Measurements from ENCODE around the gene PPP2R2C. TPM values are rescaled to one million over a fixed set of nuclear protein-coding genes. Genes with fewer than 3 reads are reported as not detected.

PPP2R2C gene
- total and polyA plus RNA-seq, 2 experiments from 2014 or later, result 1.3 to 9.2 TPM

DNA sequence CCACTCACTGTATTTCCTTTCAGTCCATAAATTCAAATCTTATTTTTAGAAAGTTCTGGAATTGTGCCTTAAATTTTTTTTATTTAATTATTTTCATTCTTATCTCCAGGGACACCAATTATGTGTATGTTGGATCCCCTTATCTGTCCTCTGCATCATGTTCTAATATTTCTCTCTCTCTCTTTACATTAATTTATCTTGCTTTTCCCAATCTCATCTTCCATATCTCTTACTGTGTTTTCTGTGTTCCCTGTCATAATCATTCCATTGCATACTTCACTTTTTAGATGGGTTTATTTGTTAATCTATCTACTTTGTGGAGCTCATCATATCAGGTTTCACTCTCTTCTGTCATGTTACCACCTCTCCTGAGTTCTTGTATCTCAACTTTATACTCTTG is 37.4 kb downstream of the PPP2R2C start:
- no peak overlapping the region for H3K4me2 ChIP-seq
- H3K4me1 Mint-ChIP-seq, result no peaks in the 10 kb centered on the region
- H3K4me3 Mint-ChIP-seq, result no peak overlapping the region
- H3K36me3 Mint-ChIP-seq (ENCODE audit: low read depth), result no peaks in the 10 kb centered on the region
- H3K36me3 ChIP-seq (ENCODE audit: insufficient read depth), result no peaks in the 10 kb centered on the region
- H3K9me3 Mint-ChIP-seq, result peaks cover 27% of the 10 kb centered on the region
- H2AFZ ChIP-seq, result no peak overlapping the region
- no peak for ATAC-seq
- H3K4me1 ChIP-seq (ENCODE audit: insufficient read depth), result no peaks in the 10 kb centered on the region
- no peak overlapping the region for H3K27ac ChIP-seq (ENCODE audit: low read depth)
- no peaks in the 10 kb centered on the region for H3K27me3 Mint-ChIP-seq (ENCODE audit: insufficient read depth, low read depth, poor library complexity)
- no peak for DNase-seq (ENCODE audit: low spot score)
- no peak overlapping the region for H3K4me3 ChIP-seq
- no peaks in the 10 kb centered on the region for H3F3A ChIP-seq (replicated peaks; ENCODE audit: low read depth)
- H3K79me2 ChIP-seq (replicated peaks; ENCODE audit: insufficient read depth), result no peaks in the 10 kb centered on the region
- H3K27ac Mint-ChIP-seq, result no peak overlapping the region
- H3K9me2 ChIP-seq (ENCODE audit: insufficient read depth), result no peaks in the 10 kb centered on the region
- no peaks in the 10 kb centered on the region for H3K27me3 ChIP-seq (ENCODE audit: insufficient read depth)
- TF ChIP-seq NANOG (IDR thresholded peaks at IDR 0.05; ENCODE audit: borderline replicate concordance) (no peak), CREB1 (CRISPR knock-in tag; IDR thresholded peaks at IDR 0.05; ENCODE audit: low read depth) (no peak)
- TF ChIP-seq, protein P1, sequence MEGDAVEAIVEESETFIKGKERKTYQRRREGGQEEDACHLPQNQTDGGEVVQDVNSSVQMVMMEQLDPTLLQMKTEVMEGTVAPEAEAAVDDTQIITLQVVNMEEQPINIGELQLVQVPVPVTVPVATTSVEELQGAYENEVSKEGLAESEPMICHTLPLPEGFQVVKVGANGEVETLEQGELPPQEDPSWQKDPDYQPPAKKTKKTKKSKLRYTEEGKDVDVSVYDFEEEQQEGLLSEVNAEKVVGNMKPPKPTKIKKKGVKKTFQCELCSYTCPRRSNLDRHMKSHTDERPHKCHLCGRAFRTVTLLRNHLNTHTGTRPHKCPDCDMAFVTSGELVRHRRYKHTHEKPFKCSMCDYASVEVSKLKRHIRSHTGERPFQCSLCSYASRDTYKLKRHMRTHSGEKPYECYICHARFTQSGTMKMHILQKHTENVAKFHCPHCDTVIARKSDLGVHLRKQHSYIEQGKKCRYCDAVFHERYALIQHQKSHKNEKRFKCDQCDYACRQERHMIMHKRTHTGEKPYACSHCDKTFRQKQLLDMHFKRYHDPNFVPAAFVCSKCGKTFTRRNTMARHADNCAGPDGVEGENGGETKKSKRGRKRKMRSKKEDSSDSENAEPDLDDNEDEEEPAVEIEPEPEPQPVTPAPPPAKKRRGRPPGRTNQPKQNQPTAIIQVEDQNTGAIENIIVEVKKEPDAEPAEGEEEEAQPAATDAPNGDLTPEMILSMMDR (conservative IDR thresholded peaks at IDR 0.05; ENCODE audit: low read depth in 2 of 2), result no peak
- H4K20me1 ChIP-seq (replicated peaks; ENCODE audit: insufficient read depth), result no peaks in the 10 kb centered on the region

DNA sequence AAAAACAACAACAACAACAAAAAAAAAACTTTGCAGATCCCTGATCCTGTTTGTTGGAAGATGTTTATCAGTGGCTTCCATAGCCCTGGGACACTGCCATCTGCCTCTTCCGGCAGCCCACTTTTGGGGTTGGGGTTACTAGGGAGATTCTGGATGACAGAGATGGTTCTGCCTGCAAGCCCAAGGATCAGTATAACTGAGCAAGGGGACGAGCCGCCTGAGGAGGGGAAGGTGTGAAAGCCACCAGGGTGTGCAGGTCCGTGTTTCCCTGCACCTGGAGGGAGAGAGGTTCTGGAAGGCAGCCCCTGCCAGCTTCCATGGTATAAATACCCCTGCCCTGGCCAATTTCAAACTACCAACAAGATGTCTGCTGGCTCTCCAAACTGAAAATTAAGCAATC is 41.5 kb downstream of the PPP2R2C start:
- no peaks in the 10 kb centered on the region for H3K9me2 ChIP-seq (ENCODE audit: insufficient read depth)
- H3K4me1 ChIP-seq (ENCODE audit: insufficient read depth), result no peaks in the 10 kb centered on the region
- H3K4me3 Mint-ChIP-seq, result no peak overlapping the region
- no peaks in the 10 kb centered on the region for H3K79me2 ChIP-seq (replicated peaks; ENCODE audit: insufficient read depth)
- H3K4me3 ChIP-seq, result no peak overlapping the region
- DNase-seq (ENCODE audit: low spot score) (no peak), ATAC-seq (no peak)
- H3K36me3 ChIP-seq (ENCODE audit: insufficient read depth), result no peaks in the 10 kb centered on the region
- no peak overlapping the region for H3K27ac Mint-ChIP-seq
- no peaks in the 10 kb centered on the region for H3K36me3 Mint-ChIP-seq (ENCODE audit: low read depth)
- no peak overlapping the region for H3K4me2 ChIP-seq
- H3K27ac ChIP-seq (ENCODE audit: low read depth), result no peak overlapping the region
- no peaks in the 10 kb centered on the region for H3K27me3 ChIP-seq (ENCODE audit: insufficient read depth)
- peaks cover 27% of the 10 kb centered on the region for H3K9me3 Mint-ChIP-seq
- H3K4me1 Mint-ChIP-seq, result no peaks in the 10 kb centered on the region
- no peaks in the 10 kb centered on the region for H4K20me1 ChIP-seq (replicated peaks; ENCODE audit: insufficient read depth)
- no peaks in the 10 kb centered on the region for H3F3A ChIP-seq (replicated peaks; ENCODE audit: low read depth)
- no peak overlapping the region for H2AFZ ChIP-seq
- H3K27me3 Mint-ChIP-seq (ENCODE audit: insufficient read depth, low read depth, poor library complexity), result peaks cover 2% of the 10 kb centered on the region
- TF ChIP-seq CREB1 (CRISPR knock-in tag; IDR thresholded peaks at IDR 0.05; ENCODE audit: low read depth) (no peak), POLR2AphosphoS5 (IDR thresholded peaks at IDR 0.05; ENCODE audit: low read depth) (no peak), EZH2 (IDR thresholded peaks at IDR 0.05; ENCODE audit: low read depth, unreplicated experiment) (no peak), ZNF114 (CRISPR knock-in tag; IDR thresholded peaks at IDR 0.05) (no peak), NANOG (IDR thresholded peaks at IDR 0.05; ENCODE audit: borderline replicate concordance) (no peak), JUNB (IDR thresholded peaks at IDR 0.05; ENCODE audit: unreplicated experiment) (no peak), ZNF331 (CRISPR knock-in tag; IDR thresholded peaks at IDR 0.05; ENCODE audit: low read depth) (no peak), EZH2phosphoT487 (IDR thresholded peaks at IDR 0.05; ENCODE audit: unreplicated experiment) (no peak), STAT1 (IDR thresholded peaks at IDR 0.05; ENCODE audit: unreplicated experiment) (no peak)
- TF ChIP-seq, protein P2, sequence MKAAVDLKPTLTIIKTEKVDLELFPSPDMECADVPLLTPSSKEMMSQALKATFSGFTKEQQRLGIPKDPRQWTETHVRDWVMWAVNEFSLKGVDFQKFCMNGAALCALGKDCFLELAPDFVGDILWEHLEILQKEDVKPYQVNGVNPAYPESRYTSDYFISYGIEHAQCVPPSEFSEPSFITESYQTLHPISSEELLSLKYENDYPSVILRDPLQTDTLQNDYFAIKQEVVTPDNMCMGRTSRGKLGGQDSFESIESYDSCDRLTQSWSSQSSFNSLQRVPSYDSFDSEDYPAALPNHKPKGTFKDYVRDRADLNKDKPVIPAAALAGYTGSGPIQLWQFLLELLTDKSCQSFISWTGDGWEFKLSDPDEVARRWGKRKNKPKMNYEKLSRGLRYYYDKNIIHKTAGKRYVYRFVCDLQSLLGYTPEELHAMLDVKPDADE (IDR thresholded peaks at IDR 0.05), result no peak
- TF ChIP-seq, protein P3, sequence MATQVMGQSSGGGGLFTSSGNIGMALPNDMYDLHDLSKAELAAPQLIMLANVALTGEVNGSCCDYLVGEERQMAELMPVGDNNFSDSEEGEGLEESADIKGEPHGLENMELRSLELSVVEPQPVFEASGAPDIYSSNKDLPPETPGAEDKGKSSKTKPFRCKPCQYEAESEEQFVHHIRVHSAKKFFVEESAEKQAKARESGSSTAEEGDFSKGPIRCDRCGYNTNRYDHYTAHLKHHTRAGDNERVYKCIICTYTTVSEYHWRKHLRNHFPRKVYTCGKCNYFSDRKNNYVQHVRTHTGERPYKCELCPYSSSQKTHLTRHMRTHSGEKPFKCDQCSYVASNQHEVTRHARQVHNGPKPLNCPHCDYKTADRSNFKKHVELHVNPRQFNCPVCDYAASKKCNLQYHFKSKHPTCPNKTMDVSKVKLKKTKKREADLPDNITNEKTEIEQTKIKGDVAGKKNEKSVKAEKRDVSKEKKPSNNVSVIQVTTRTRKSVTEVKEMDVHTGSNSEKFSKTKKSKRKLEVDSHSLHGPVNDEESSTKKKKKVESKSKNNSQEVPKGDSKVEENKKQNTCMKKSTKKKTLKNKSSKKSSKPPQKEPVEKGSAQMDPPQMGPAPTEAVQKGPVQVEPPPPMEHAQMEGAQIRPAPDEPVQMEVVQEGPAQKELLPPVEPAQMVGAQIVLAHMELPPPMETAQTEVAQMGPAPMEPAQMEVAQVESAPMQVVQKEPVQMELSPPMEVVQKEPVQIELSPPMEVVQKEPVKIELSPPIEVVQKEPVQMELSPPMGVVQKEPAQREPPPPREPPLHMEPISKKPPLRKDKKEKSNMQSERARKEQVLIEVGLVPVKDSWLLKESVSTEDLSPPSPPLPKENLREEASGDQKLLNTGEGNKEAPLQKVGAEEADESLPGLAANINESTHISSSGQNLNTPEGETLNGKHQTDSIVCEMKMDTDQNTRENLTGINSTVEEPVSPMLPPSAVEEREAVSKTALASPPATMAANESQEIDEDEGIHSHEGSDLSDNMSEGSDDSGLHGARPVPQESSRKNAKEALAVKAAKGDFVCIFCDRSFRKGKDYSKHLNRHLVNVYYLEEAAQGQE (IDR thresholded peaks at IDR 0.05; ENCODE audit: unreplicated experiment), result no peak
- TF ChIP-seq, protein P1 (conservative IDR thresholded peaks at IDR 0.05; ENCODE audit: low read depth in 2 of 2), result no peak

Measured in GM23338 (cell line).